Thymus (tissue), 11 donors: ENCODE data around the gene AKAP11. TPM values are rescaled to one million over a fixed set of nuclear protein-coding genes. Genes with fewer than 3 reads are reported as not detected.

ENCODE experiments used
- DNase-seq, 9 donors: peaks; one replicate each; pipeline ENCODE4 v3.0.0-alpha.2; 2013; ENCODE audit warnings: low spot score in 9 of 9, low read depth in 6 of 9, missing footprints in 1 of 9
- H3K27ac ChIP-seq, 2 donors: one replicate each; pipeline ENCODE4 v1.5.1; 2013; ENCODE audit warnings: control low read depth in 1 of 2, low read depth in 1 of 2, low read length in 1 of 2, mild to moderate bottlenecking in 1 of 2, moderate library complexity in 1 of 2
- H3K27me3 ChIP-seq, 2 donors: one replicate each; pipeline ENCODE4 v1.5.1; 2013; ENCODE audit warnings: low read length in 1 of 2; ENCODE audit not compliant: control insufficient read depth in 2 of 2, insufficient read depth in 1 of 2
- H3K36me3 ChIP-seq, 2 donors: one replicate each; pipeline ENCODE4 v1.5.1; 2013; ENCODE audit warnings: low read length in 1 of 2, mild to moderate bottlenecking in 1 of 2, moderate library complexity in 1 of 2; ENCODE audit not compliant: control insufficient read depth in 2 of 2, insufficient read depth in 2 of 2
- H3K4me1 ChIP-seq, 2 donors: one replicate each; pipeline ENCODE4 v1.5.1; 2013; ENCODE audit warnings: low read length in 2 of 2; ENCODE audit not compliant: control insufficient read depth in 2 of 2, insufficient read depth in 2 of 2
- H3K4me3 ChIP-seq, 2 donors: one replicate each; pipeline ENCODE4 v1.5.1; 2013; ENCODE audit warnings: low read length in 2 of 2, control low read depth in 1 of 2, mild to moderate bottlenecking in 1 of 2
- H3K9me3 ChIP-seq, 2 donors: one replicate each; pipeline ENCODE4 v1.5.1; 2013; ENCODE audit warnings: low read length in 1 of 2, mild to moderate bottlenecking in 1 of 2; ENCODE audit not compliant: control insufficient read depth in 2 of 2, insufficient read depth in 1 of 2
- WGBS: extraction: QIAGEN DNeasy Blood & Tissue Kit; methylation state at CpG from one replicate; pipeline ENCODE4 v1.1.7; 2013; 5-methylcytosine and 5-hydroxymethylcytosine counted together
- polyA plus RNA-seq: library from polyadenylated mRNA; stranded (reverse); fragments of 200-250 nt; gene quantifications from one replicate; pipeline ENCODE4 v1.2.3, GENCODE V29; 2013
- total RNA-seq: library from RNA; stranded (reverse); fragments of 120-200 nt; gene quantifications from one replicate; pipeline ENCODE4 v1.2.4, GENCODE V29; 2013
- donor health status: healthy.

Gene AKAP11
- total and polyA plus RNA-seq, 2 donors, result 10.3 to 13.4 TPM

GRCh38 chr13:42355491-42356183 is 83.7 kb downstream of the AKAP11 start:
- H3K9me3 ChIP-seq, result no peaks in the 10 kb centered on the region
- WGBS, result 70% methylated on average over 6 of the region's 6 CpGs
- H3K36me3 ChIP-seq, result no peaks in the 10 kb centered on the region
- DNase-seq, result no peak
- H3K4me3 ChIP-seq, result peak overlapping the region; percentile 1 to 11
- no peaks in the 10 kb centered on the region for H3K27me3 ChIP-seq
- peaks cover 29 to 35% of the 10 kb centered on the region in 2 donors for H3K4me1 ChIP-seq
- H3K27ac ChIP-seq, result peak overlapping the region; percentile 53 to 93

GRCh38 chr13:42356184-42356575 is 84.2 kb downstream of the AKAP11 start:
- Histone ChIP-seq H3K4me1 (peaks cover 29 to 35% of the 10 kb centered on the region in 2 donors), H3K9me3 (no peaks in the 10 kb centered on the region), H3K36me3 (no peaks in the 10 kb centered on the region), H3K27me3 (no peaks in the 10 kb centered on the region), H3K27ac (peak overlapping the region; percentile 53 to 93), H3K4me3 (no peak overlapping the region)
- no peak for DNase-seq
- 95% methylated on average over 5 of the region's 5 CpGs for WGBS

GRCh38 chr13:42360046-42360574 is 88.2 kb downstream of the AKAP11 start:
- DNase-seq, result no peak
- no peak overlapping the region for H3K27ac ChIP-seq
- 95% methylated on average over 8 of the region's 8 CpGs for WGBS
- no peak overlapping the region for H3K4me3 ChIP-seq
- peaks cover 21 to 42% of the 10 kb centered on the region in 2 donors for H3K4me1 ChIP-seq
- no peaks in the 10 kb centered on the region for H3K9me3 ChIP-seq
- H3K36me3 ChIP-seq, result no peaks in the 10 kb centered on the region
- no peaks in the 10 kb centered on the region for H3K27me3 ChIP-seq

GRCh38 chr13:42361701-42362100 is 89.7 kb downstream of the AKAP11 start:
- Histone ChIP-seq H3K9me3 (no peaks in the 10 kb centered on the region), H3K27ac (no peak overlapping the region), H3K4me3 (no peak overlapping the region), H3K36me3 (no peaks in the 10 kb centered on the region), H3K4me1 (peaks cover 5 to 26% of the 10 kb centered on the region in 2 donors), H3K27me3 (no peaks in the 10 kb centered on the region)
- 57% methylated on average over 6 of the region's 6 CpGs for WGBS
- DNase-seq, result peak in 1 of 9 donors; percentile 40

- WGBS, result 92% methylated on average over 3 of the region's 3 CpGs
Observed at GRCh38 chr13:42363941-42364612, 92.1 kb downstream of the AKAP11 start.

GRCh38 chr13:42364613-42365000 is 92.7 kb downstream of the AKAP11 start:
- Histone ChIP-seq H3K4me3 (no peak overlapping the region), H3K27me3 (no peaks in the 10 kb centered on the region), H3K36me3 (no peaks in the 10 kb centered on the region), H3K9me3 (no peaks in the 10 kb centered on the region), H3K27ac (no peak overlapping the region), H3K4me1 (peaks cover 19 to 30% of the 10 kb centered on the region in 2 donors)
- peak in 1 of 9 donors; percentile 52 for DNase-seq
- 61% methylated on average over 2 of the region's 2 CpGs for WGBS

More at GRCh38 chr13:42363941-42364612, 92.1 kb downstream of the AKAP11 start:
- Histone ChIP-seq H3K27ac (no peak overlapping the region), H3K4me1 (peaks cover 16 to 25% of the 10 kb centered on the region in 2 donors), H3K27me3 (no peaks in the 10 kb centered on the region), H3K4me3 (no peak overlapping the region), H3K9me3 (no peaks in the 10 kb centered on the region), H3K36me3 (no peaks in the 10 kb centered on the region)
- peak in 1 of 9 donors; percentile 69 for DNase-seq

- peak in 1 of 9 donors; percentile 52 for DNase-seq
- Histone ChIP-seq H3K9me3 (no peaks in the 10 kb centered on the region), H3K27ac (no peak overlapping the region), H3K27me3 (no peaks in the 10 kb centered on the region), H3K4me1 (peaks cover 15 to 32% of the 10 kb centered on the region in 2 donors), H3K36me3 (no peaks in the 10 kb centered on the region), H3K4me3 (no peak overlapping the region)
- WGBS, result 86% methylated on average over 2 of the region's 2 CpGs
Observed at GRCh38 chr13:42367831-42368230, 95.9 kb downstream of the AKAP11 start.

GRCh38 chr13:42369071-42369797 is 97.3 kb downstream of the AKAP11 start:
- no peak overlapping the region for H3K4me3 ChIP-seq
- 69% methylated on average over 8 of the region's 8 CpGs for WGBS
- peaks cover 0 to 3% of the 10 kb centered on the region in 2 donors for H3K27me3 ChIP-seq
- peak overlapping the region in 1 of 2 donors; percentile 84 for H3K27ac ChIP-seq
- peaks cover 15 to 30% of the 10 kb centered on the region in 2 donors for H3K4me1 ChIP-seq
- no peaks in the 10 kb centered on the region for H3K9me3 ChIP-seq
- DNase-seq, result peak in 4 of 9 donors; percentile 58 to 81 (median 60)
- H3K36me3 ChIP-seq, result no peaks in the 10 kb centered on the region
